Rectal smooth muscle tissue (tissue), 1 donor: ENCODE data around the gene PHF21B.
"Not testable (repeated sequence)": the region's sequence is repeated elsewhere in the genome, so short reads cannot be mapped to it uniquely, and the experiment has no call there.

Experiments used
- H3K27ac ChIP-seq: one replicate; pipeline ENCODE4 v1.7.0; 2013; ENCODE audit warnings: low read depth, low read length, inconsistent platforms
- H3K27me3 ChIP-seq: one replicate; pipeline ENCODE4 v1.7.0; 2013; ENCODE audit warnings: low read length; ENCODE audit not compliant: control insufficient read depth, insufficient read depth
- H3K36me3 ChIP-seq: one replicate; pipeline ENCODE4 v1.7.0; 2013; ENCODE audit warnings: low read length; ENCODE audit not compliant: control insufficient read depth, insufficient read depth
- H3K4me1 ChIP-seq: one replicate; pipeline ENCODE4 v1.7.0; 2013; ENCODE audit warnings: low read length; ENCODE audit not compliant: control insufficient read depth, insufficient read depth
- H3K4me3 ChIP-seq: one replicate; pipeline ENCODE4 v1.7.0; 2013; ENCODE audit warnings: low read length
- H3K9ac ChIP-seq: one replicate; pipeline ENCODE4 v1.7.0; 2013; ENCODE audit warnings: low read length

PHF21B gene

GRCh38 chr22:44914026-44914721 lies 95.6 kb downstream of the PHF21B start:
- no peak overlapping the region for H3K4me3 ChIP-seq
- no peaks in the 10 kb centered on the region for H3K27me3 ChIP-seq
- no peaks in the 10 kb centered on the region for H3K4me1 ChIP-seq
- H3K27ac ChIP-seq, result no peak overlapping the region
- H3K9ac ChIP-seq, result no peak overlapping the region
- no peaks in the 10 kb centered on the region for H3K36me3 ChIP-seq

GRCh38 chr22:44913198-44913983 lies 96.4 kb downstream of the PHF21B start:
- Histone ChIP-seq H3K4me1 (no peaks in the 10 kb centered on the region), H3K9ac (no peak overlapping the region), H3K27me3 (no peaks in the 10 kb centered on the region), H3K36me3 (no peaks in the 10 kb centered on the region), H3K27ac (no peak overlapping the region), H3K4me3 (no peak overlapping the region)

DNA sequence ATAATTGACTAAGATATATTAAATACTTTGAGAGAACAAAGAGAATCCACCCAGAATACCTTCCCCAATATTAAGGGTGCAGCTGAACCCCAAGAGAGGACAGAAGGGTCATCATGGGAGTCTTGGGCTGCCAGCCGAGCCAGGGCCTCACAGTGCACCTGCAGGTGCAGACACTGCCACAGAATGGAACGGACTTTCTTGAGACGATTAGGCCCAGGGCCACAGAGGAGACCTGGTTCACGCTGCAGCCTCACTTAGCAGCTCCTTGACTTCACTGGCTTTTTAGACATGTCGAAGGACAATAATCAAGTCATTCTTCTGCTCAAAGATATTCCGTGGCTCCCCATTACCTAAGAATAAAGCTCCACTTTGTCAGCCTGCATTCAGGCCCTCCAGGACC lies 100.6 kb downstream of the PHF21B start:
- H3K27ac ChIP-seq, result no peak overlapping the region
- no peaks in the 10 kb centered on the region for H3K36me3 ChIP-seq
- H3K9ac ChIP-seq, result no peak overlapping the region
- no peaks in the 10 kb centered on the region for H3K27me3 ChIP-seq
- H3K4me1 ChIP-seq, result no peaks in the 10 kb centered on the region
- no peak overlapping the region for H3K4me3 ChIP-seq

- Histone ChIP-seq H3K9ac (no peak overlapping the region), H3K27ac (no peak overlapping the region), H3K4me1 (no peaks in the 10 kb centered on the region), H3K27me3 (no peaks in the 10 kb centered on the region), H3K4me3 (no peak overlapping the region), H3K36me3 (no peaks in the 10 kb centered on the region)
Observed at GRCh38 chr22:44907765-44908737, 101.8 kb downstream of the PHF21B start.

DNA sequence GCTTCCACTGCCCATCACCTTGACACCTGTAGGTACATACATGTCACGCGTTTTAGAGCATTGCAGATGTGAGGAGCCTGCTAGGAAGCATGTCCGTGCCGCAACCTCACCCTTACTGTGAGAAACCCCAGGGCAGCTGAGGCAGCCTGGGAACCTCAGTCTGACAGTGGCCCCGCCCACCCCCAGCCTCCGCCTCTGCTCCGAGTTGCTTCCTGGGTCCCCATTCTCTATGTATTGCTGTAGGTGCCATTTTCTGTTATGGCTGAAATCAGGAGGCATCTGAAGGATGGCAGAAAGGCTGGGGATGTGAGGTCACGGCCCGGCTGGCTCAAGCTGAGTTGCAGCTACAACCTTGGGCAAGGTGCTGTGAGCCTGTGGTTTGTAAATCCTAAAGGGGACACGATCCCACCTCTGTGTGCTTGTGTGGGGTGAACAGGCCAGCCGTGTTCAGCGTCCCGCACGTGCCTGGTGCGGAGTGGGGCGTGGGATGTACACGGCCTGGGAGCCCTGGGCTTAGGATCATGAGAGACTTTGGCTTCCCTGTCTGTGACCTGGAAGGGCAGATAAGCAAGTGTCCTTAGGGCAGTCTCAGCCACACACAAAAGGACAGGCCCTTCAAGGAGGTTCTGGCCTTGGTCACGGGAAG lies 102.7 kb downstream of the PHF21B start:
- no peak overlapping the region for H3K4me3 ChIP-seq
- no peak overlapping the region for H3K27ac ChIP-seq
- no peaks in the 10 kb centered on the region for H3K27me3 ChIP-seq
- H3K4me1 ChIP-seq, result no peaks in the 10 kb centered on the region
- no peak overlapping the region for H3K9ac ChIP-seq
- no peaks in the 10 kb centered on the region for H3K36me3 ChIP-seq

DNA sequence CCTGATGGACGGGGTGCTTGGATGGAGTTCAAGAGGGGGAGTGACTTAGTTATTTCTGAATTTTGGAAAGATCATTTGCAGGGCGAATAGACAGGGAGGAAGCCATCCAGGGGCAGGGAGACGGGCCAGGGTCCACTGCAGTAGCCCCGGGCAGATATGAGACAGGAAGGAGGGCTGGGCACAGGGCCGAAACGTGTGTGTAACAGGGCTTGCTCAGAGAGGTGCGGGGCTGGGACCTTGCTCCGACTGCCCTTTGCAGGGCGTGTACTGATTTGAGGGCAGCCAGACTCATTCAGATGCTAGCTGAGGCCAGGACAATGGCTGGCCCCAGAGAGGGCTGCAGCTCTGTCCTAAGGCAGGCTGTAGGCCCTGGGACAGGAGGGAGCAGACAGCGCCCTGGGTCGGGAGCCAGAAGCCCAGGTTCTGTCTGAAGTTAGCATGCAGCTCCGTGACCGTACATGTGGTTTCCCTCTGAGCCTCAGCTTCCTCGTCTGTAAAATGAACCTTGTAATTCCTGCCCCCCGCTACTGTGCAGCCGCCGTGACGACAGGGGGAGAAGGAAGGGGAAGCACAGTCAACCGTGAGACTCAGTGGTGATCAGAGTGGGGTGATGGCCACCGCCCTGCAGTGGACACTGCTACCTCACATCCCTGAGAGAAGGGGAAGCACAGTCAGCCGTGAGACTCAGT lies 103.4 kb downstream of the PHF21B start:
- Histone ChIP-seq H3K27me3 (no peaks in the 10 kb centered on the region), H3K4me3 (no peak overlapping the region), H3K9ac (no peak overlapping the region), H3K36me3 (no peaks in the 10 kb centered on the region), H3K27ac (no peak overlapping the region), H3K4me1 (no peaks in the 10 kb centered on the region)

- H3K9ac ChIP-seq, H3K27ac ChIP-seq, H3K27me3 ChIP-seq, H3K4me3 ChIP-seq, H3K36me3 ChIP-seq, H3K4me1 ChIP-seq: not testable (repeated sequence)
Observed at GRCh38 chr22:44904492-44905152, 105.2 kb downstream of the PHF21B start.

- H3K4me3 ChIP-seq, H3K36me3 ChIP-seq, H3K4me1 ChIP-seq, H3K9ac ChIP-seq, H3K27ac ChIP-seq, H3K27me3 ChIP-seq: not testable (repeated sequence)
Observed at GRCh38 chr22:44903164-44903563, 106.6 kb downstream of the PHF21B start.

- H3K27me3 ChIP-seq, result no peaks in the 10 kb centered on the region
- no peaks in the 10 kb centered on the region for H3K36me3 ChIP-seq
- H3K4me3 ChIP-seq, result no peak overlapping the region
Observed at GRCh38 chr22:44901301-44901700, 108.5 kb downstream of the PHF21B start.

DNA sequence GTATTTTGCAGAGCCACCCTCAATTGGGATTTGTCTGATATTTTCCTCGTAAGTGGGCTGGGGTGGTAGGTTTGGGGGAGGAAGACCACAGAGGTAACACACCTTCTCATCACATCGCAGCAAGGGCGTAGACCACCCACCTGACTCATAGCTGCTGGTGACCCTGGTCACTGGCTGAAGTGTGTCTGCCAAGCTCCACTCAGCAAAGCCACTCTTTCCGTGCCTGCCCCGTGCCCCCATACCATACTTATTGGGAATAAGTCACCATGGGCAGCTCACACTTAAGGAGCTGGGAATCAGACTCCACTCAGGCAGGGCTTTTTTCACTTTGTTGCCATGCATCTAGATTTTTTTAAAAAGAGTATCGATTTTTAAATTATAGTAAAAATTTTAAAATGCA lies 111.6 kb downstream of the PHF21B start:
- H3K4me3 ChIP-seq, result no peak overlapping the region
- H3K27ac ChIP-seq, result no peak overlapping the region
- H3K27me3 ChIP-seq, result no peaks in the 10 kb centered on the region
- H3K36me3 ChIP-seq, result no peaks in the 10 kb centered on the region
- H3K9ac ChIP-seq, result no peak overlapping the region
- H3K4me1 ChIP-seq, result no peaks in the 10 kb centered on the region

More at GRCh38 chr22:44901301-44901700, 108.5 kb downstream of the PHF21B start:
- Histone ChIP-seq H3K27ac (no peak overlapping the region), H3K9ac (no peak overlapping the region), H3K4me1 (no peaks in the 10 kb centered on the region)

DNA sequence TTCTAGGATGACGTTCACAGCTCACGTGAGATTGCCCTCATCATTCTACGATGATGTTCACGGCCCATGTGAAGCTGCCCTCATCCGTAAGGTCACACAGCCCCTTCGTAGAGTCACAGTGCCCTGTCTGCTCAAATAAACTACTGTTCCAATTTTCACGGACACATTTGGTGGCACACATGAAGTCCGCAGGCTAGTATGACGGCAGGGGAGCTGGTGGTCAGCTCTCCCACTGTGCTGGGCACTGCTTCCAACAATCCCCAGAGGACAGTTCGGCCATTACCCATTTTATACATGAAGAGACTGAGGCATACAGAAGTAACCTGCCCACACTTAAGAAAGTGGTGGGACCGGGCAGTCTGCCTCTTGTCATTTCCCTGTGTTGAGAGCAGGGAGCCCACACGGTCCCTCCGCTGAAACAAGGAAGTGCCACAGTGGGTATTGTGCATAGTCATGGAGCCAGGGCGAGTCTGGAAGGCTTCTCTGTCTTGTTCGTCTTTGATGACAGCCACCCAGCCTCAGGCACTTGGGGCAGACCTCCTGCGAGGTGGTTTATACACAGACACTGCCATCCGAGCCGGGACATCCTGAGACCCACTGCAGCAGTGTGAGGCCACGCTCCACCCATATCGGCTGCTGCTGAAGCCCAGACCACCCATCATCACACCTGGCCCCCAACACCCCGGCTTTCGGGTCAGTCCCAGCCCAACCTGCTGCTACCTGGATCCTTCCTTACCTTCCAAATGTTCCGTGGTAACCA lies 114.3 kb downstream of the PHF21B start:
- Histone ChIP-seq H3K9ac (no peak overlapping the region), H3K4me3 (no peak overlapping the region), H3K27me3 (no peaks in the 10 kb centered on the region), H3K36me3 (no peaks in the 10 kb centered on the region), H3K4me1 (no peaks in the 10 kb centered on the region), H3K27ac (no peak overlapping the region)
